Retinal pigment epithelial cell (primary cell): ENCODE data around the gene DYNC1H1.
"Not testable (repeated sequence)": the region's sequence is repeated elsewhere in the genome, so short reads cannot be mapped to it uniquely, and the experiment has no call there.

Experiments used
- DNase-seq: peaks from one replicate; pipeline ENCODE4 v3.0.0-alpha.2; 2010; ENCODE audit warnings: low read depth
- H3K4me3 ChIP-seq: 2 replicates; pipeline ENCODE4 v1.5.1; 2011; ENCODE audit warnings: mild to moderate bottlenecking, low read length, control low read depth, moderate library complexity
- TF ChIP-seq, protein P1 (sequence below): conservative IDR thresholded peaks from 2 replicates; pipeline ENCODE4 v1.5.1; 2011; ENCODE audit warnings: low read depth, low read length, control low read depth, inconsistent platforms

DYNC1H1 gene

DNA sequence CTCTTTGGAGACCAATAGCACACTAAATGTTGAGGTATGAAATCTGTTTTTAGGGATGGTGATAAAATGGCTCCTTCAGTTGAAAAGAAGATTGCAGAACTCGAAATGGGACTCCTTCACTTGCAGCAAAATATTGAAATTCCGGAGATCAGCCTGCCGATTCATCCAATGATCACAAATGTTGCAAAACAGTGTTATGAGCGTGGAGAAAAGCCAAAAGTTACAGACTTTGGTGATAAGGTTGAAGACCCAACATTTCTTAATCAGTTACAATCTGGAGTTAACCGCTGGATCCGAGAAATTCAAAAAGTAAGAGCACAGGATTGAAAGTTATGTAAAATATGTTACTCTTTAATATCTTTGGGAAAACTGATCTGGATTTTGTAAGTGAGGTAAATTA lies 15.3 kb downstream of the DYNC1H1 start:
- TF ChIP-seq, protein P1, sequence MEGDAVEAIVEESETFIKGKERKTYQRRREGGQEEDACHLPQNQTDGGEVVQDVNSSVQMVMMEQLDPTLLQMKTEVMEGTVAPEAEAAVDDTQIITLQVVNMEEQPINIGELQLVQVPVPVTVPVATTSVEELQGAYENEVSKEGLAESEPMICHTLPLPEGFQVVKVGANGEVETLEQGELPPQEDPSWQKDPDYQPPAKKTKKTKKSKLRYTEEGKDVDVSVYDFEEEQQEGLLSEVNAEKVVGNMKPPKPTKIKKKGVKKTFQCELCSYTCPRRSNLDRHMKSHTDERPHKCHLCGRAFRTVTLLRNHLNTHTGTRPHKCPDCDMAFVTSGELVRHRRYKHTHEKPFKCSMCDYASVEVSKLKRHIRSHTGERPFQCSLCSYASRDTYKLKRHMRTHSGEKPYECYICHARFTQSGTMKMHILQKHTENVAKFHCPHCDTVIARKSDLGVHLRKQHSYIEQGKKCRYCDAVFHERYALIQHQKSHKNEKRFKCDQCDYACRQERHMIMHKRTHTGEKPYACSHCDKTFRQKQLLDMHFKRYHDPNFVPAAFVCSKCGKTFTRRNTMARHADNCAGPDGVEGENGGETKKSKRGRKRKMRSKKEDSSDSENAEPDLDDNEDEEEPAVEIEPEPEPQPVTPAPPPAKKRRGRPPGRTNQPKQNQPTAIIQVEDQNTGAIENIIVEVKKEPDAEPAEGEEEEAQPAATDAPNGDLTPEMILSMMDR = no peak
- no peak for DNase-seq
- H3K4me3 ChIP-seq = no peak overlapping the region

DNA sequence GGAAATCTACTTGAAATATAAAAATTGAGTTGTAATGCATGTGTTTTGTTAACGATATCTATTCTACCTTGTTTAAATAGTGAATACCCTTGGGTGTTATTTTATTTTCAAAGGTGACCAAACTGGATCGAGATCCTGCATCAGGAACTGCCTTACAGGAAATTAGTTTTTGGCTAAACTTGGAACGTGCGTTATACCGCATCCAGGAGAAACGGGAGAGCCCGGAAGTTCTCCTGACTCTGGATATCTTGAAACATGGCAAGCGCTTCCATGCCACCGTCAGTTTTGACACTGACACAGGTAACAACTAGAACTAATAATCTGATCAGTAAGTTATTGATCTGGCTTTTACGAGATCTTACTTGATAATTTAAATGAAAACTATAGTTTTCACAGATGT lies 15.9 kb downstream of the DYNC1H1 start:
- no peak overlapping the region for H3K4me3 ChIP-seq
- TF ChIP-seq, protein P1 = no peak
- DNase-seq = no peak

DNA sequence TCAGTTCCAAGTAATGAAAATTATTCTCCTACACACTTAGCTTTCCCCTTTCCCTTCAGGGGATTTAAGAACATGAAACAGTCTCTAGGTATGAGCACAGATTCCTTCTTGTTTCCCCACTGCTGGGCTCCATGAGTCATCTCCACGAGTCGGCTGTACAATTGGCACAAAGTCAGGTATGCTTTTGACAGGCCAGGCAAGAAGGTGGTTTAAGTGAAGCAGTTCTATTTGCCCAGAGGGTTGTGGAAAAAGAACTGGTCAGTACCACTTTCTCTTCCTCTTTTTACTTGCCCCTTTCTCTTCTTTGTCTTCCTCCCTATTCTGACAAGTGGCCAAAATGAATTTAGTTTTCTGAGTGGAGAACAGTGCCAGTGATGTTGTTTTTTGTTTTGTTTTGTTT lies 16.3 kb downstream of the DYNC1H1 start:
- TF ChIP-seq, protein P1 = no peak
- no peak overlapping the region for H3K4me3 ChIP-seq
- DNase-seq = peak; percentile 98

DNA sequence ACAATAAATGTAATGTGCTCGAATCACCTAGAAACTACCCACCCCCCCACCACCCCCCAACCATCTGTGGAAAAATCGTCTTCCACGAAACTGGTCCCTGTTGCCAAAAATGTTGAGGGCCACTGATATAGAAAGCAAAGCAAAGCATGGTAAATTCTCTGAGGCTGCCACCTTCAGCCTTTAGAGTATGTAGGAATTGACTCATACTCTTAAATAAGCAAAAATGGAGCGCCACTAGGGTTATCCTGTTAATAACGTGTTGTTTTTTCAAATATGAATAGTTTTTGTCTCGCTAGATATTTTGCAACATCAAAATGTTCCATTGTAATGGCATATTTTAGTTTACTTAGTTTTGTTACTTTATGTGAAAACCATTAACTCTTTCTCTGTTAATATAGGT lies 18.2 kb downstream of the DYNC1H1 start:
- TF ChIP-seq, protein P1 = no peak
- DNase-seq = no peak
- no peak overlapping the region for H3K4me3 ChIP-seq

DNA sequence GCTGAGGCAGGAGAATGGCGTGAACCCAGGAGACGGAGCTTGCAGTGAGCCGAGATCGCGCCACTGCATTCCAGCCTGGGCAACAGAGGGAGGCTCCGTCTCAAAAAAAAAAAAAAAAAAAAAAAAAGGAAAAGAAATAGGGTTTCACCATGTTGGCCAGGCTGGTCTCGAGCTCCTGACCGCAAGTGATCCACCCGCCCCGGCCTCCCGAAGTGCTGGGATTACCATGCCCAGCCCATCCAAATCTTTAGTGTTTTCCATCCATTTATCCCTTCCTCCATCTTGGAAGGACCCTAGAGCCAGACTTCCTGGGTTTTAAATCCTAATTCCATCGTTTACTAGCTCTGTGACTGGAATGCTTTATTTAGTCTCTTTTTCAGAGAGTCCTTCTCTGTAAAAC lies 20.5 kb downstream of the DYNC1H1 start:
- not testable (repeated sequence) for H3K4me3 ChIP-seq, DNase-seq

DNA sequence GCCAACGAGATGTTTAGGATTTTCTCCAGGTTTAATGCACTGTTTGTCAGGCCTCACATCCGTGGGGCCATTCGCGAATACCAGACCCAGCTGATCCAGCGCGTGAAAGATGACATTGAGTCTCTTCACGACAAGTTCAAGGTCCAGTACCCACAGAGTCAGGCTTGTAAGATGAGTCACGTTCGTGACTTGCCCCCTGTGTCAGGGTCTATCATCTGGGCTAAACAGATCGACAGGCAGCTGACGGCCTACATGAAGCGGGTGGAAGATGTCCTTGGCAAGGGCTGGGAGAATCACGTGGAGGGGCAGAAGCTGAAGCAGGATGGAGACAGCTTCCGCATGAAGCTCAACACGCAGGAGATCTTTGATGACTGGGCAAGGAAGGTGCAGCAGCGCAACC lies 21.6 kb downstream of the DYNC1H1 start:
- H3K4me3 ChIP-seq = no peak overlapping the region
- TF ChIP-seq, protein P1 = no peak
- DNase-seq = no peak

DNA sequence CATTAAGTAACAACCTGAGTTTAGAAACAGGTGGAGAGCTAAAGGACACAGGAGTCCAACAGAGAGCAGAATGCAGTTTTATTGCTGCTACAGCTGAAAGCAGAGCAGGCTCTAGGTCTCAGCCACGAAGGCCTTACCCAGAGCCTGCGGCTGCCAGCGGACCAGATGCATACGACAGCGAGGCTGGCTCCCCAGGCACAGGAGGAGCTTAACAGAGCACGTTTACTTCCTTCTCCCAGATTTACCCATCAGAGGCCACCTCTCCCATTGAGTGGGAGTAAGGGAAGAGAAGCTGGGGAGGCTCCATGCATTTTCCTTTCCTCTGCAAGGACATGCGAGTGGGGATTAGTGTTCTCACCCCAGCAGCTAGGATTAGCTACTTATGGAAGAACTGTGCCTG lies 22.6 kb downstream of the DYNC1H1 start:
- no peak for DNase-seq
- no peak overlapping the region for H3K4me3 ChIP-seq
- TF ChIP-seq, protein P1 = no peak

DNA sequence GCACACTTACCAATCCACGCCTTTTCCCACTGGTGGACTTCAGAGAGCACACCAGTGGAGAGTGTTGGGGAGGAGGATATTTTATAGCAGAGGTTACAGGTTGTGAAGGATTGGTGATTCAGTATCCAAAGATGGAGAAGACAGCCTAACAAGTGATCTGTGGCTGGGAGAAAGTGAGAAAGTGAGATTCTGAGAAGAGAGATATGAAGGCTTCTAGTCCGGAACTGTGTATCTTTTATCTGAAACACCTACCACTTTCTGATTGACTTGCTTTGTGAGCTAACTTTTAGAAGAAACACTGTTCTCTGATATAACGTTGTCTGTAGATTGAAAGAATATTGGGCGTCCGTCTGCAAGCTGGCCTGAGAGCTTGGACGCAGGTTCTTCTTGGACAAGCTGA lies 24.0 kb downstream of the DYNC1H1 start:
- H3K4me3 ChIP-seq = no peak overlapping the region
- TF ChIP-seq, protein P1 = no peak
- no peak for DNase-seq
